Frontal cortex (tissue), 4 donors: ENCODE measurements around the gene AK4. TPM values are rescaled to one million over a fixed set of nuclear protein-coding genes. Genes with fewer than 3 reads are reported as not detected.
"Not testable (repeated sequence)": the region's sequence is repeated elsewhere in the genome, so short reads cannot be mapped to it uniquely, and the experiment has no call there.

Source experiments
- DNase-seq, 2 donors: peaks; one replicate each; pipeline ENCODE4 v3.0.0; 2012; ENCODE audit warnings: low spot score in 2 of 2
- FAIRE-seq: peaks from 2 replicates; lab custom pipeline; 2012; peaks lifted over from hg19 to GRCh38; lab: Jason Lieb, UNC
- total RNA-seq: library from RNA; depleted of rRNA; stranded (reverse); fragments of >200 nt; gene quantifications from one replicate; pipeline ENCODE4 v1.2.3, GENCODE V29; 2014
- donor health status: control.
- donor health status: control.
- donor health status: control.

The AK4 gene
- total RNA-seq, result 9.0 TPM

DNA sequence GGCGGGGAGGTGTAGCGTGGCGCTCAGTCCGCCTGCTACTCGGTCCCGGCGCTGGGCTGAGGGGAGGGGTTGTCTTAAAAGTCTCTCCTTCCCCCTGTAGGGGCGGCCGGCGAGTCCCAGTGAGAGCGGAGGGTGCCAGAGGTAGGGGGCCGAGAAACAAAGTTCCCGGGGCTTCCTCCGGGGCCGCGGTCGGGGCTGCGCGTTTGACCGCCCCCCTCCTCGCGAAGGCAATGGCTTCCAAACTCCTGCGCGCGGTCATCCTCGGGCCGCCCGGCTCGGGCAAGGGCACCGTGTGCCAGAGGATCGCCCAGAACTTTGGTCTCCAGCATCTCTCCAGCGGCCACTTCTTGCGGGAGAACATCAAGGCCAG, at the start of gene AK4:
TSS of gene AK4 (plus strand) at position 26 of the 370 bp plus-strand sequence. CDS start at position 231, 205 bp downstream.
- not testable (repeated sequence) for FAIRE-seq, DNase-seq

DNA sequence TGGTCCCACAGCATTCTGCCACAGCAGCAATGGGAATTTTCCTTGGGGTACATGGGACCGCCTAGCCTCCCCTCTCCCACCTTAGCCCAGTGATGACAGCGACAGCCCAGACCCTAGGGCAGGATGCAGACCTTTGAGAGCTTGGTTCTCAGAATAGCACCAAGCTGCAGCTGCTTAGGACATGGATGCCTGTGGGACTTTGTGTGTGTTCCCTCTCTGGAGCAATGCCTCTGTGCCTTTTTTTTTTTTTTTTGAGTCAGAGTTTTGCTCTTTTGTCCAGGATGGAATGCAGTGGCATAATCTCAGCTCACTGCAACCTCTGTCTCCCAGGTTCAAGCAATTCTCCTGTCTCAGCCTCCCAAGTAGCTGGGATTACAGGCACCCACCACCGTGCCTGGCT, 44.2 kb upstream of the AK4 start:
- DNase-seq, result no peak
- no peak for FAIRE-seq

DNA sequence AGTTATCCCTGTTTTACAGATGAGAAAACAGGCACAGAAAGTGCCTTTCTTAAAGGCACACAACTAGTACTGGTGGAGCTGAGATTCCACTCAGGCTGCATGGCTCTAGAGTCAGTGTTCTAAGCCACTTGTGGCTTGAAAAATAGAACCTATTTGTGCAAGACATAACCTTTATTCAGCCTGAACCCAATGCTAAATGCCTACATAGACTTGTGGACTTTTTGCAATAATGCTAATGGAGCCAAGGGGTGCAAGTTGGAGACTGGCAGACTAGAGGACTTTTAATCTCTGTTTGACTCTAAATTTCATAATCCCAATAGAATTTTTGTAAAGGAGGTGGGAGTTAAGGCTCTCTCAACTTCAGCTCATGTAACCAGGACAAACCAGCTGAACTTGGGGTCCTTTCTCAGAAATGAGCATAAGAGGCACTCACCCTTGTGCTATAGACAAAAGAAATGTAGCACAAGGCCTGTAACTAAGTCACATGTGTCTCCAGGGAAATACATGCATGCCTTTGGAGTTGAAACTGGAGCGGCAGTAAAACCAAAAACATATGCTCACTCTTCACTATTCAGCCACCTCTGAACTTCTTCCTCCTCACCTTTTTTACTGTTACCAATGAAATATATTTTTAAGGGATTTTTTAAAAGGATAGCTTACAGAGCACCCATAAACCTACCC, 43.0 kb upstream of the AK4 start:
- no peak for DNase-seq
- FAIRE-seq, result no peak

DNA sequence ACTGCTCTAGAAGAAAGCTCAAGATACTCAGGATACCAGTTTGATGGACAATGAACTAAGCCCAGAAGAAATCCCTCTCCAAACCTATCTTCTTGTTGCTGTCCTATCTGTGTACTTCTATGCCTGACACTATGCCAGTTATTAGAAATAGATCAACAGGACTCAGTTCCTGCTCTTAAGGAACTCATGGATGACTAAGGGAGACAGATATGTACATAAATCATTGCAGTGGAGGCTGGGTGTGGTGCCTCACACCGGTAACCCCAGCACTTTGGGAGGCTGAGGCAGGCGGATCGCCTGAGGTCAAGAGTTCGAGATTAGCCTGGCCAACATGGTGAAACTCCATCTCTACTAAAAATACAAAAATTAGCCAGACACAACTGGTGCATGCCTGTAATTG, 42.4 kb upstream of the AK4 start:
- no peak for FAIRE-seq
- DNase-seq, result no peak

DNA sequence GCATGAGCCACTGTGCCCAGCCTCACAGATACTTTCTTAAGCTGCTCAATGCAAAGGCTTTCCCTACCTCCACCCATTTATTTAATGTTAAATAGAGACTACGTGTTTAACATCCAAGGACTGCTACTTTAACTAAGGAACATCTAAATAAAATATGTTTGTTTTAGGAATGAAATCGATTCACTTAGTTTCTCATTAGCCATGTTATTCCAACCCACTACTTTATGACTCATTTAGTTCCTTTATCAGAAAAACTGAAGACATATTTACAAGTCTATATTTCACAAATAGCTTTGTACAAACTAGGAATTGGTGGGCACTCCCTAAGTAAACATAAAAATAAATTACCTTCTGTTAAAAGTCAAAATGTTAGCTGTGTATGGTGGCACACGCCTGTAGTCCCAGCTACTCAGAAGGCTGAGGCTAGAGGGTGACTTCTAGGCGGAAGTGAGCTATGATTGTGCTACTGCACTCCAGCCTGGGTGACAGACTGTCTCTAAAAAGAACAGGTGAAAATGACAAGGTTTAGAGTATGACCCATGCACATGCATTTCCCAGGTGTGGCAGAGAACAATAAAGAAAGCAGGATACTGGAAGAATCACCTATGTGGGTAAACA, 39.9 kb upstream of the AK4 start:
- FAIRE-seq (no peak), DNase-seq (no peak)

DNA sequence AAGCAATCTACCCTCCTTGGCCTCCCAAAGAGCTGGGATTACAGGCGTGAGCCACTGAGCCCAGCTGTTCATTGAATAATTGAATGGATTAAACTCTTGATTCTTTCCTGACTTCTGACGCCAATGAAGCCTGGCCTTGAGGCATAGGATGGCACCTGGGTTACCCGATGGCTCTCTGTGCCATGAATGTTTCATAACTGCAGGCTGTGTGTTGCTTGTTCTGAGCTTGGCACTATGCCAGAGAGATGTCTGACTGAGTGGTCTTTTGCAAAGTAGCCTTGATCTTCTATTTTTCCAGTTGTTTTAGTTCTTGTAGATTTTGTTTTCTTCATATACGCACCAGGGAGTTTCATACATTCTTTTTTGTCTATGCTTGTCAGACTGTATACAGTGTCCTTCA, 38.5 kb upstream of the AK4 start:
- DNase-seq (no peak), FAIRE-seq (no peak)

DNA sequence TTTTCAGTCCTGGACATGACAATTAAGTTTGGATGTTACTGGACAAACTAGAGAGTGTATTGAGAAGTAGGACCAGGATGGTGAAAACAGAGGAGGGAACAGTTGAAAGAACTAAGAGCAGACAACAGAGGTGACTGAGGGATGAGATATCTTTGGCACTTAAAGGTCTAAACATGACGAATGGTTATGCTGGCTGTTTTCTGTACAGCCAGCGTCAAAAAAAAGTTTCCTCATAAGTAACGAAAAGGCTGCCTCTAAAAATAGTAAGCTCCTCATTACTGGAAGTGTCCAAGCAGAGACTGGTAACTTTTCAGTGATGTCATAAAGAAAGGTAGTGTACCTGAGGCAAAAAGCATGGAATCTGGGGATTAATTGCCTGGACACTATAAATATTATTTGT, 35.2 kb upstream of the AK4 start:
- DNase-seq (no peak), FAIRE-seq (no peak)

DNA sequence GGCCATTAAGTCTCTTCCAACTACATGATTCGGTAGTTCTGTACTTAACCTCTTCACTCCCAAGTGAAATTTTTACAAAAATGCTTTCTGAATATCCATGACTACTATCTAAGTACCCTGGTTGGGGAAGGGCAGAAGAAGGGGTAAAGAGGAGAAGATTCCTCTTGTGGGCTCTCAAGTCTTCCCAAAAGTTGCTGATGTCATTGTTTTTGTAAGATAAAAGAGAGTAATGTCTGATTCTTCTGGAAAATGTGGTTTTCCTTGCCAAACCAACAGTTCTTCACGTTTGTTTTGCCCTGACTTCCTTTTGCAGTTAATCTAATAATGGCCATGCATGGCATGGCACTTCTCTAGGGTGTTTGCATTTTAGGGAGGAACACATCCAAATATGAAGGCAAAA, 34.7 kb upstream of the AK4 start:
- DNase-seq (no peak), FAIRE-seq (no peak)

DNA sequence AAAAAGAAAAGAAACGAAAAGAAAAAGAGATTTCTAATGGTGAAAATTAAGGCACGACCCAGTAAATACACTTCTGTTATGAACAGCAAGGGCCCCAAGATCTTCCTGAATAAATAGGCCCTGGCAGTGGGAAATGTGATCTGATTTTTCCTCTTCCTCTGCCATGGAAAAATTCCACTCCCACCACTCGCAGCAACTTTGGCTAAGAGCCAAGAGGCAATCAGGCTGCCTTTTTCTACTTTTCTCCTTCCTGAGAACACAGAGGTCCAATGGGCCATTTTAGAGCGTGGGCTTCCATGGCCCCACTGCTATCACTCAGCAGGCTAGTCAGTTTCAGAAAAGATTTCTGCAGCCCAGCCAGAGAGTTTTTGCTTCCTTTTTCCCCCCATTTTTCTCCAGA, 33.7 kb upstream of the AK4 start:
- DNase-seq (peak; percentile 10 to 27), FAIRE-seq (no peak)

DNA sequence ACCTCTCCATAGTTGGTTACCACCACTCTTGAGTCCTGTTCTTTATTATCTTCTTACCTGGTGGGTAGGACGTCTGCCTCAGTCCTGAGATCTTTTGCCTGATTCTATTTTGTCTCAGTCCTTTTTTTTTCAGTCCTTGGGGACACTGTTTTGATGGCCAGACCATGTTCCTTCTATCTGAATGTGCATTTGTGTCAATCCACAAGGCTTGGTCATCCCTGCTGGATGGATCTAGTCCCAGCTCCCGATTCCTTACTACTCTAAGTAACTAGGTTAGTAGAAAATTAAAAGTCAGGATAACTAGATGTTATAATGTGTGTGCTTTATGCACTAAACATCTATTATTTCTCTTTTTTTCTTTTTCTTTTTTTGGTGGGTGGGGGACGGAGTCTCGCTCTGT, 28.1 kb upstream of the AK4 start:
- no peak for DNase-seq
- no peak for FAIRE-seq

DNA sequence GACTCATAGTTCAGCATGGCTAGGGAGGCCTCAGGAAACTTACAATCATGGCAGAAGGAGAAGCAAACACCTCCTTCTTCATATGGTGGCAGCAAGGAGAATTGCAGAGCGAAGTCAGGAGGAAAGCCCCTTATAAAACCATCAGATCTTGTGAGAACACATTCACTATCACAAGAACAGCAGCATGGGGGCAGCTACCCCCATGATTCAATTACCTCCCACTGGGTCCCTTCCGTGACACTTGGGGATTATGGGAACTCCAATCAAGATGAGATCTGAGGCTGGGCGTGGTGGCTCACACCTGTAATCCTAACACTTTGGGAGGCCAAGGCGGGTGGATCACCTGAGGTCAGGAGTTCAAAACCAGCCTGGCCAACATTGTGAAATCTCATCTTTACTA, 18.9 kb upstream of the AK4 start:
- not testable (repeated sequence) for FAIRE-seq

DNA sequence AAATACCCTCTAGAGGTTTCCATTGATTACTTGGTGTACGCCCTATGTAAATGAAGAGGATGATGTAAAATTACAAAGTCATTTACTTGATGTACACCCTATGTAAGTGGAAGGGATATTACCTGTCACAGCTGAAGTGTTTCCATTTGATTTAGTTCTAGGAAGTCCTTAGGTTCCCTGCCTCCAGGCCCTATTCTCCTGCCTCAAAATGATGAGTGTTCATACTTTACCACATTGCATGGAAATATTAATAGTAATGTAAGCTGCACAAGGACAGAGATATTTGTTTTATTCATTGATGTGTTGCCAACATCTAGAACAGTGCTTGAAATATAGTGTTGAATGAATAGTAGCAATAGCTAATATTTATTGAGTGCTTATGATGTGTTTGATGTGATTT, 9.5 kb upstream of the AK4 start:
- FAIRE-seq, result no peak
- no peak for DNase-seq

More for the DNA sequence above, 18.9 kb upstream of the AK4 start:
- not testable (repeated sequence) for DNase-seq

DNA sequence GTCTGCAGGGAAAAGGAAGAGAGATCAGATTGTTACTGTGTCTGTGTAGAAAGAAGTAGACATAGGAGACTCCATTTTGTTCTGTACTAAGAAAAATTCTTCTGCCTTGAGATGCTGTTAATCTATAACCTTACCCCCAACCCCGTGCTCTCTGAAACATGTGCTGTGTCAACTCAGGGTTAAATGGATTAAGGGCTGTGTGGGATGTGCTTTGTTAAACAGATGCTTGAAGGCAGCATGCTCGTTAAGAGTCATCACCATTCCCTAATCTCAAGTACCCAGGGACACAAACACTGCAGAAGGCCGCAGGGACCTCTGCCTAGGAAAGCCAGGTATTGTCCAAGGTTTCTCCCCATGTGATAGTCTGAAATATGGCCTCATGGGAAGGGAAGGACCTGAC, 8.2 kb upstream of the AK4 start:
- DNase-seq, FAIRE-seq: not testable (repeated sequence)

DNA sequence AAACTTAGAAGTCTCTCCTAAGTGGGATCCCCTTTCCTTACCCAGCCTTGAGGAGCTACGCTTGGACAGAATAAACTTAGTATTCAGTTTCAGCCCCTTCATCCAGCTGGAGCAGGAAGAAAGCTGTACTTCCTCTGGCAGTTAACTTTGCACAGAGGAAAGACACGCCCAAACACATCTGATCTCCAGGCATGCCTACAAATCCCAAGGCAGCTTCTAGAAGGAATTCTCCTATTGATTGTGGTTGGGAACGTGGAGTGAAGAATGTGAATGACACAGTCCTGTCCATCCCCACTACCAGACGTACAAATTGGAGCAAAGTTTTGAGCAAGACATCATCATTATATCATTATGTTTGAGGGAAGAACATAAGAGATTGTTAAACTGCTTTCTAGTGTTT, 6.6 kb upstream of the AK4 start:
- no peak for DNase-seq

DNA sequence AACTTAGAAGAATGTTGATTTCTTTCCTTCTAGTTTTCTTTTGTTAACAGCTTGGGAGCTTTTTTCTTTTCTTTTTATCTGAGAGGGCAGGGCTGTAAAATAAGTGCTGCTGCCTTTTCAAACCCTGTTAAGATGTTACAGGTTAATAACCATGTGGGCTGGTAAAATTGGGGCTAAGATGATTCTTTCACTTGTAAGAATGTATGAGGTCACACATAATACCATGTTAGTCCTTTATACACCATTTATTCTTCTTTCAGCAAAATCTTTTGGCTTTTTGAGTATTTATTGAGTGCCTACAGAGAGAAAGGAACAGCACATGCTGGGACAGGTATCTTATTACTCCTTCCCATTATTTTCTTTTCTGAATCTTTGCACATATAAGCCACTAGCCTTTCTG, 6.1 kb upstream of the AK4 start:
- no peak for DNase-seq
- FAIRE-seq, result no peak

More for the DNA sequence above, 6.6 kb upstream of the AK4 start:
- no peak for FAIRE-seq

DNA sequence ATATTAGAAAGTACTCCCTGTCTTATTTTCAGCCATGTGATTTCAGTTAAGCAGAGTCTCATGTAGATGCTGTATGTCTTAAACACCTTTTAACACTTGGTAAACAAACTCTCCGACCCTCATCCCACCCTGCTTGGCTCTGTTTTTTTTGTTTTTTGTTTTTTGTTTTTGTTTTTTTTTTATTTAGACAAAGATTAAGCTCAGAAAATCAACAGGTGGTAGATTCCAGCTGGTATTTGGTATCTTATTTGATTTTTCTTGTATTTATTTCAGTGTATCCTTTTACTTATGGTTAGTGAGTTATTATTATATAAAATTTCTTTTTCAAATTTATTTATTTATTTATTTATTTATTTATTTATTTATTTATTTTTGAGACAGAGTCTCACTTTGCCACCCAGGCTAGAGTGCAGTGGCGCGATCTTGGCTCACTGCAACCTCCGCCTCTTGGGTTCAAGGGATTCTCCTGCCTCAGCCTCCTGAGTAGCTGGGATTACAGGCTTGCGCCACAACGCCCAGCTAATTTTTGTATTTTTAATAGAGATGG, 4.8 kb upstream of the AK4 start:
- not testable (repeated sequence) for FAIRE-seq, DNase-seq

DNA sequence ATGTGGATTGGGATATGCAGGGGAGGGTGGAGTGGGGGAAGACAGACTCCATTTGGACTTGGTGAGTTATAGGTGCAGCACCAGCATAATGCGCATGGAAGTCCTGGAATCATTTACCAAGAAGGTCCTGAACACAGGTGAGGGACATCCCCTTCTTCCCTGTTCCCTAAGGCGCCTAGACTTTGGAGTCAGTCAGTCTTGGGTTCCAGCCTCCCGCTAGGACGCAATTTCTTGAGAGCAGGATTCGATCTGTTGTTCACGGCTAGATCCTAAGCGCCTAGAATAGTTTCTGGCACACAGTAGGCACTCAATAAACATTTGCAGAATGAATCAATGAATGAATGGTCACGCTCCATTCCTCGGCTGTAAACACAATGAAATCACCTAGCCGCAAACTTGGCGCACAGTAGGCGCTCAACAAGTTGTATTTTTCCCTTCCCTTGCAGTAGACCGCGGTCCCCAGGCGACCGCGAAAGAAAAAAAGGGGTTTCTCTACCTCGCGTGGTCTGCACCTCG, 1.0 kb upstream of the AK4 start:
- no peak for FAIRE-seq
- DNase-seq, result no peak

DNA sequence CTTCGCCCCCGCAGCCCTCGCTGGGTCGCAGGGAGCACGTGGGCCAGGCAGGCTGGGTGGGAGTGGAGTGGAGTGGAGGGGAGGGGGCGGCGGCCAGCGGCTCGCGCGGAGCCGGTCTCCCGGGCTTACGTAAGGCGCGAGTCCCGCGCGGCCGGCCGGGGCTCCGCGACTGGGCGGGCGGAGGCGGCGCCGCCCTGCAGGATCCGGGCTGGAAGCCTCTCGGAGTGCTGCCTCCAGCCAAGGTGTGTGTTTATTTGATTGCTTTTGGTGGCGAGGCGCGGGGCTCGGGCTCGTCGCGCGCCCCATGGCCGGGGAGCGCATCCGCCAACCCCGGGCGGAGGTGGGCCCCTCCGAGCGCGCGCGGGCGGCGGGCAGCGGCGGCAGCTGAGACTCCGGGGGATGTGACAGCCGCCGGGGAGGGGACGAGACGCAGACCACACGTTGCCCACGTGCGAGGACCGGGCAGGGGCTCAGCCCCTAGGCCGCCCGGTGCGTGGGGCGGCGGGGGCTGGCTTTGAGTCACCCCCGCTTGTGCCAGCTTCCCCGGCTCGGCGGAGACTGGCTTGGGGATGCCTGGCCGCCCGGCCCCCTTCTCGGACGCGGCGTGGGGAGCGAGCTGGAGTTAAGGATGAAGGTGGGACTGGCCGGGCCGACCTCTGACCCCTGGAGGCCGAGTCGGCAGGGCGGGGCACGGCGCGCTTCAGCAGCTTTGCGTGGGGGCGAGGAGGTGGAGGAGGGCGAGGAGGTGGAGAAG, 402 bp upstream of the AK4 start:
- DNase-seq, result peak; percentile 35 to 40
- no peak for FAIRE-seq

DNA sequence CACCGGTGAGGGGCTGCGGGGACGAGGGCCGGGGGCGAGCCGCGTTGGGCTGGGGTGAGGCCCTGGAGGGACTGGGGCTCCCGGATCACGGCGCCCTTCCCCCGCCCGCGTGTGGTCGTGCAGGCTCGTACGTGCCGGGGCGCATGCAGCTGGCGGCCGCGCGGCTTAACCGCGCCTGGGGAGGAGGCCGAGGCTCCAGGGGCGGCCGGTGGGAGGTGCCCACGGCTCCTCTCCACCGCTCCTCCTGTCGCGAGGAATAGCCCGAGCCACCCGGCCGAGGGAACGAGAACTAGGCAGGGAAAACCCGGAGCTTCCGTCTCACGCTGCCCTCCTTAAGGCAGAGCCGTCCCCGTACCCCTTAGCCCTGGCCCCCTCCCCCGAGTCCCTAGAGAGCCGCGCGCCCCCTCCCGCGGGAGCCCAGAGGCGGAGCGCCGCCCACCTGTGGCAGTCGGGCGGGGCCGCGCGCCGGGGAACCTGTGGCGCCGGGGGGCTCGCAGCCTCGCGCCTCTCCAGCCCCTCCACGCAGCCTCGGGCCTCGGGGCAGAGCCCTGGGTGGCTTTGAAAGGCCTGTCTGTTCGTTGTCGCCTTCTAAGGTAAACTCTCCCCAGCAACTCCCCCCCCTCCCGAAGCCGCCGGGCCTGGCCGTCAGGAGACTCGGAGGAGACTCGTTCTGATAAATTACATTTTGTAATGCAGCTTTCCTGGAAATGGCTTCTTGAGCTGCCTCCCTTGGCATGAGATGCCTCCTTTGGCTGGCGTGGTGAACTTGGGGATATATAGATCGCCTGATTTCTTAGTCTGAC, 746 bp downstream of the AK4 start:
- DNase-seq, result peak; percentile 31 to 37
- FAIRE-seq, result no peak
